K562 (cell line): ENCODE measurements around the gene RNF222. TPM values are rescaled to one million over a fixed set of nuclear protein-coding genes. Genes with fewer than 3 reads are reported as not detected.

Experiments
- CBFB ChIP-seq: sonication (generic); formaldehyde crosslinking; IDR thresholded peaks from 2 replicates; pipeline ENCODE4 v1.4.0; 2020; ENCODE audit warnings: mild to moderate bottlenecking, missing genetic modification reagents
- HNRNPK ChIP-seq: fragments of 200-400 bp; formaldehyde crosslinking; IDR thresholded peaks from one replicate; pipeline ENCODE4 v1.6.1; 2018; ENCODE audit warnings: mild to moderate bottlenecking, low read depth, low read length; ENCODE audit not compliant: poor library complexity, severe bottlenecking
- MEF2D ChIP-seq: conservative IDR thresholded peaks from 2 replicates; pipeline ENCODE4 v1.6.1; 2016; ENCODE audit warnings: low read depth, missing genetic modification characterization, missing compliant biosample characterization
- SIN3A ChIP-seq, 2 experiments: fragments of 150-350 bp in 1 of 2; IDR thresholded peaks; 2 replicates each; pipeline ENCODE4 v1.6.1; 2011 to 2016; ENCODE audit warnings: borderline replicate concordance in 2 of 2, low read depth in 2 of 2, low read length in 2 of 2, mild to moderate bottlenecking in 2 of 2, moderate library complexity in 2 of 2; ENCODE audit not compliant: control insufficient read depth in 1 of 2
- TCF7L2 ChIP-seq: fragments of 150-350 bp; IDR thresholded peaks from 2 replicates; pipeline ENCODE4 v1.6.1; 2016; ENCODE audit warnings: low read depth, mild to moderate bottlenecking, low read length, moderate library complexity
- polyA plus RNA-seq, 8 experiments: library from polyadenylated mRNA; depleted of rRNA in 4 of 8; stranded (reverse) in 5 of 8; unstranded in 3 of 8; fragments of >200 nt; fragmentation: Nextera tagmentation in 2 of 8; fragmentation: Illumina TruSeq in 1 of 8; extraction: Ambion mirVana in 2 of 8; extraction: Trizol in 1 of 8; gene quantifications; 2 replicates each; pipeline versions ENCODE4 v1.2.1 to v1.2.3, GENCODE V29; 2011 to 2014; ENCODE audit warnings: inconsistent platforms in 1 of 8, missing spikeins in 1 of 8
- total RNA-seq, 7 experiments: library from RNA; depleted of rRNA in 6 of 7; stranded (reverse); fragments of >200 nt in 6 of 7; fragmentation: Illumina TruSeq in 2 of 7; extraction: Trizol in 2 of 7; gene quantifications; 2 replicates each; pipeline versions ENCODE4 v1.2.1 to v1.2.3, GENCODE V29; 2011 to 2021; ENCODE audit warnings: low replicate concordance in 1 of 7
- TF ChIP-seq, protein P1 (sequence below): fragments of 200-800 bp; sonication (Bioruptor generic); IDR thresholded peaks from 2 replicates; pipeline ENCODE4 v1.6.1; 2016; ENCODE audit warnings: missing genetic modification characterization, missing compliant biosample characterization
- TF ChIP-seq, protein P2 (sequence below): sonication (generic); IDR thresholded peaks from 2 replicates; pipeline ENCODE4 v1.6.1; 2016

The RNF222 gene
- total and polyA plus RNA-seq, 9 of the 15 experiments (the other 6 are each of a cell fraction or from before 2014, with no cell fraction given): not detected

DNA sequence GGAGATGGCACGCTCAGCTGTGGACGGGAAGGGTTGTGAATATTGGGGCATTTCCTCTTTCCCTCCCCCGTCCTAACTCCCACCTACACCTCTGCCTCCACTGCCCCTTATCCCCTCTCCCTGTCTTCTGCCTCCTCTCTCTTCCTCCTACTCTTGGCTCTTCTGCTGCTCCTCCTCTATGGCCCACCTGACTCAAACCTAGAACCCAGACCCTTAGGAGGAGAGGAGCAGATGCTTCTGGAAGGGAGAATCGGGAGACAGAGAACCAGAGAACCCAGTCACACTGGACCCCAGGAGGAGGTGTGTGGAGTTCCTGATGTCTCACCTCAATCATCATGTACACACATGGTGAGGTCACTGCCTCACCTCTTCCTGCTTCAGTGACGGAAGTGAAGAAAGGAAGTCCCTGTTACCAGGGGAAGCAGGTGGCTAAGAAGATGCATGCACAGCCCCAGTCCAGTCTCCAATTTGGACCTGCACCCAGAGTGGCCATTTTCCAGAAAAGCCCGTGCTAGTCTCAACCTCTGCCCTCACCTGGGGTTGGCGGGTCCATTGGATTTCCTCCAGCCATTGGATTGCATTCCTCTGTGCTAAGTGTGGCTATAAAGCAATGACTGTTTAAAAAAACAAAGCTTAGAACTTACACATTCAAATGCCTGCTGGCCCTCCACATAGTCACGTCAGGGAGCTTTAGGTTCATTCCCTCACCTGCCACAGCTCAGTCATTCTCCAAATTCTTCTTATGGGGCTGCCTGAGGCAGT, 4.0 kb downstream of the RNF222 start (continued):
- TF ChIP-seq MEF2D (tag): no peak
- no peak for TF ChIP-seq CBFB (CRISPR knock-in tag)
- TF ChIP-seq TCF7L2: no peak
- TF ChIP-seq, protein P1, sequence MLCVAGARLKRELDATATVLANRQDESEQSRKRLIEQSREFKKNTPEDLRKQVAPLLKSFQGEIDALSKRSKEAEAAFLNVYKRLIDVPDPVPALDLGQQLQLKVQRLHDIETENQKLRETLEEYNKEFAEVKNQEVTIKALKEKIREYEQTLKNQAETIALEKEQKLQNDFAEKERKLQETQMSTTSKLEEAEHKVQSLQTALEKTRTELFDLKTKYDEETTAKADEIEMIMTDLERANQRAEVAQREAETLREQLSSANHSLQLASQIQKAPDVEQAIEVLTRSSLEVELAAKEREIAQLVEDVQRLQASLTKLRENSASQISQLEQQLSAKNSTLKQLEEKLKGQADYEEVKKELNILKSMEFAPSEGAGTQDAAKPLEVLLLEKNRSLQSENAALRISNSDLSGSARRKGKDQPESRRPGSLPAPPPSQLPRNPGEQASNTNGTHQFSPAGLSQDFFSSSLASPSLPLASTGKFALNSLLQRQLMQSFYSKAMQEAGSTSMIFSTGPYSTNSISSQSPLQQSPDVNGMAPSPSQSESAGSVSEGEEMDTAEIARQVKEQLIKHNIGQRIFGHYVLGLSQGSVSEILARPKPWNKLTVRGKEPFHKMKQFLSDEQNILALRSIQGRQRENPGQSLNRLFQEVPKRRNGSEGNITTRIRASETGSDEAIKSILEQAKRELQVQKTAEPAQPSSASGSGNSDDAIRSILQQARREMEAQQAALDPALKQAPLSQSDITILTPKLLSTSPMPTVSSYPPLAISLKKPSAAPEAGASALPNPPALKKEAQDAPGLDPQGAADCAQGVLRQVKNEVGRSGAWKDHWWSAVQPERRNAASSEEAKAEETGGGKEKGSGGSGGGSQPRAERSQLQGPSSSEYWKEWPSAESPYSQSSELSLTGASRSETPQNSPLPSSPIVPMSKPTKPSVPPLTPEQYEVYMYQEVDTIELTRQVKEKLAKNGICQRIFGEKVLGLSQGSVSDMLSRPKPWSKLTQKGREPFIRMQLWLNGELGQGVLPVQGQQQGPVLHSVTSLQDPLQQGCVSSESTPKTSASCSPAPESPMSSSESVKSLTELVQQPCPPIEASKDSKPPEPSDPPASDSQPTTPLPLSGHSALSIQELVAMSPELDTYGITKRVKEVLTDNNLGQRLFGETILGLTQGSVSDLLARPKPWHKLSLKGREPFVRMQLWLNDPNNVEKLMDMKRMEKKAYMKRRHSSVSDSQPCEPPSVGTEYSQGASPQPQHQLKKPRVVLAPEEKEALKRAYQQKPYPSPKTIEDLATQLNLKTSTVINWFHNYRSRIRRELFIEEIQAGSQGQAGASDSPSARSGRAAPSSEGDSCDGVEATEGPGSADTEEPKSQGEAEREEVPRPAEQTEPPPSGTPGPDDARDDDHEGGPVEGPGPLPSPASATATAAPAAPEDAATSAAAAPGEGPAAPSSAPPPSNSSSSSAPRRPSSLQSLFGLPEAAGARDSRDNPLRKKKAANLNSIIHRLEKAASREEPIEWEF (CRISPR knock-in tag): no peak
- no peak for TF ChIP-seq SIN3A (IDR thresholded peaks at IDR 0.05; ENCODE audit: borderline replicate concordance in 2 of 2, control insufficient read depth in 1 of 2, low read depth in 2 of 2, low read length in 2 of 2)
- TF ChIP-seq HNRNPK: no peak
- TF ChIP-seq, protein P2, sequence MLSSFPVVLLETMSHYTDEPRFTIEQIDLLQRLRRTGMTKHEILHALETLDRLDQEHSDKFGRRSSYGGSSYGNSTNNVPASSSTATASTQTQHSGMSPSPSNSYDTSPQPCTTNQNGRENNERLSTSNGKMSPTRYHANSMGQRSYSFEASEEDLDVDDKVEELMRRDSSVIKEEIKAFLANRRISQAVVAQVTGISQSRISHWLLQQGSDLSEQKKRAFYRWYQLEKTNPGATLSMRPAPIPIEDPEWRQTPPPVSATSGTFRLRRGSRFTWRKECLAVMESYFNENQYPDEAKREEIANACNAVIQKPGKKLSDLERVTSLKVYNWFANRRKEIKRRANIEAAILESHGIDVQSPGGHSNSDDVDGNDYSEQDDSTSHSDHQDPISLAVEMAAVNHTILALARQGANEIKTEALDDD: no peak
- TF ChIP-seq, all 486 proteins: peak for 0
